Sigmoid colon (tissue), 3 donors: Measurements from ENCODE around the gene TSHZ1.

Experiments
- CTCF ChIP-seq, 4 experiments: fragments of 450-650 bp in 3 of 4; fragments of 200-600 bp in 1 of 4; IDR thresholded peaks; one replicate each; pipeline ENCODE4 v1.5.1; 2016 to 2019; ENCODE audit warnings: antibody characterized with exemption in 4 of 4, mild to moderate bottlenecking in 3 of 4, moderate library complexity in 2 of 4
- POLR2A ChIP-seq, 2 donors: fragments of 450-650 bp; IDR thresholded peaks; one replicate each; pipeline ENCODE4 v1.6.1; 2016; ENCODE audit warnings: antibody characterized with exemption in 2 of 2, mild to moderate bottlenecking in 2 of 2, moderate library complexity in 2 of 2

- no peak for TF ChIP-seq CTCF (IDR thresholded peaks at IDR 0.05)
- no peak for TF ChIP-seq POLR2A (IDR thresholded peaks at IDR 0.05)
Observed at GRCh38 chr18:75205514-75206132, 5.0 kb upstream of the TSHZ1 start.
